SK-N-SH treated with all-trans-retinoic acid at 6 μM for 48 hours (cell line): ENCODE data around the gene OXTR.
A peak's percentile ranks its signal among the peaks of the same experiment; 100 is the strongest.

Experiments used
- ATAC-seq: fragments of 200-7000 bp; cut with Tn5 transposase; 3 replicates; pipeline ENCODE4 v1.9.1; 2020; ENCODE audit warnings: mild to moderate bottlenecking, moderate library complexity
- ARNTL ChIP-seq: fragments of 450-650 bp; formaldehyde crosslinking; IDR thresholded peaks from 2 replicates; pipeline ENCODE4 v1.5.0; 2020; ENCODE audit warnings: low read depth, mild to moderate bottlenecking, moderate library complexity, borderline replicate concordance
- BACH2 ChIP-seq: fragments of 250-450 bp; sonication (Bioruptor Pico); IDR thresholded peaks from 2 replicates; pipeline ENCODE4 v1.9.0; 2021; ENCODE audit warnings: mild to moderate bottlenecking, borderline replicate concordance
- CREB5 ChIP-seq: fragments of 250-450 bp; sonication (Bioruptor Pico); IDR thresholded peaks from 2 replicates; pipeline ENCODE4 v1.5.1; 2020; ENCODE audit warnings: low read depth, mild to moderate bottlenecking, moderate library complexity
- CSDC2 ChIP-seq: fragments of 250-450 bp; sonication (Bioruptor Pico); IDR thresholded peaks from 2 replicates; pipeline ENCODE4 v1.5.0; 2020; ENCODE audit warnings: mild to moderate bottlenecking, moderate library complexity
- ESRRG ChIP-seq: fragments of 250-450 bp; sonication (Bioruptor Pico); IDR thresholded peaks from 2 replicates; pipeline ENCODE4 v1.6.1; 2021; ENCODE audit warnings: mild to moderate bottlenecking
- GLIS3 ChIP-seq: fragments of 250-450 bp; sonication (Bioruptor Pico); IDR thresholded peaks from 2 replicates; pipeline ENCODE4 v1.5.0; 2020; ENCODE audit warnings: mild to moderate bottlenecking, moderate library complexity
- ISL1 ChIP-seq: fragments of 250-450 bp; sonication (Bioruptor Pico); IDR thresholded peaks from 2 replicates; pipeline ENCODE4 v2.1.2; 2022; ENCODE audit warnings: mild to moderate bottlenecking, moderate library complexity
- OSR1 ChIP-seq: fragments of 250-450 bp; sonication (Bioruptor Pico); IDR thresholded peaks from 2 replicates; pipeline ENCODE4 v1.8.0; 2022; ENCODE audit warnings: moderate library complexity, mild to moderate bottlenecking, inconsistent platforms
- PATZ1 ChIP-seq: fragments of 250-450 bp; sonication (Bioruptor Pico); IDR thresholded peaks from 2 replicates; pipeline ENCODE4 v1.8.0; 2020; ENCODE audit warnings: mild to moderate bottlenecking, moderate library complexity, borderline replicate concordance
- POU6F1 ChIP-seq: fragments of 250-450 bp; sonication (Bioruptor Pico); IDR thresholded peaks from 2 replicates; pipeline ENCODE4 v1.8.0; 2021; ENCODE audit warnings: low read depth, mild to moderate bottlenecking, moderate library complexity, borderline replicate concordance
- PPARA ChIP-seq: fragments of 250-450 bp; sonication (Bioruptor Pico); IDR thresholded peaks from 2 replicates; pipeline ENCODE4 v1.5.0; 2020; ENCODE audit warnings: mild to moderate bottlenecking, borderline replicate concordance
- RARB ChIP-seq: fragments of 250-450 bp; sonication (Bioruptor Pico); IDR thresholded peaks from 2 replicates; pipeline ENCODE4 v1.8.0; 2021; ENCODE audit warnings: mild to moderate bottlenecking, moderate library complexity
- SNAI2 ChIP-seq: fragments of 250-450 bp; sonication (Bioruptor Pico); IDR thresholded peaks from 2 replicates; pipeline ENCODE4 v1.5.0; 2020; ENCODE audit warnings: mild to moderate bottlenecking, moderate library complexity
- TCF4 ChIP-seq: fragments of 250-450 bp; sonication (Bioruptor Pico); IDR thresholded peaks from 2 replicates; pipeline ENCODE4 v1.8.0; 2021; ENCODE audit warnings: mild to moderate bottlenecking, moderate library complexity, borderline replicate concordance
- TOX ChIP-seq: fragments of 250-450 bp; sonication (Bioruptor Pico); IDR thresholded peaks from 2 replicates; pipeline ENCODE4 v1.8.0; 2021; ENCODE audit warnings: mild to moderate bottlenecking, moderate library complexity, borderline replicate concordance
- TSHZ2 ChIP-seq: fragments of 250-450 bp; sonication (Bioruptor Pico); IDR thresholded peaks from 2 replicates; pipeline ENCODE4 v1.5.0; 2020; ENCODE audit warnings: mild to moderate bottlenecking, moderate library complexity
- ZC3H10 ChIP-seq: fragments of 250-450 bp; sonication (Bioruptor Pico); IDR thresholded peaks from 2 replicates; pipeline ENCODE4 v1.5.1; 2021; ENCODE audit warnings: mild to moderate bottlenecking, moderate library complexity
- ZFP3 ChIP-seq: fragments of 250-450 bp; sonication (Bioruptor Pico); IDR thresholded peaks from 2 replicates; pipeline ENCODE4 v1.5.0; 2020; ENCODE audit warnings: mild to moderate bottlenecking, moderate library complexity
- ZFP30 ChIP-seq: fragments of 450-650 bp; formaldehyde crosslinking; IDR thresholded peaks from 2 replicates; pipeline ENCODE4 v1.5.0; 2022; ENCODE audit warnings: mild to moderate bottlenecking, moderate library complexity
- ZNF70 ChIP-seq: fragments of 450-650 bp; formaldehyde crosslinking; IDR thresholded peaks from 2 replicates; pipeline ENCODE4 v1.5.0; 2020; ENCODE audit warnings: mild to moderate bottlenecking, moderate library complexity
- ZNF8 ChIP-seq: fragments of 450-650 bp; formaldehyde crosslinking; IDR thresholded peaks from 2 replicates; pipeline ENCODE4 v1.5.0; 2020; ENCODE audit warnings: mild to moderate bottlenecking, moderate library complexity

OXTR gene

GRCh38 chr3:8793242-8793641 is 23.8 kb upstream of the OXTR start:
- peak; percentile 77 for ATAC-seq

GRCh38 chr3:8790529-8790928 is 21.1 kb upstream of the OXTR start:
- TF ChIP-seq ESRRG (CRISPR knock-in tag) (no peak), PPARA (CRISPR knock-in tag) (no peak), RARB (CRISPR knock-in tag) (no peak), OSR1 (CRISPR knock-in tag) (no peak), PATZ1 (no peak)
- ATAC-seq, result no peak

More at GRCh38 chr3:8793242-8793641, 23.8 kb upstream of the OXTR start:
- TF ChIP-seq ZFP3 (CRISPR knock-in tag) (0 out of 2 replicates have a peak, but pooled peaks have one; percentile 15), SNAI2 (CRISPR knock-in tag) (no peak), BACH2 (no peak), CSDC2 (CRISPR knock-in tag) (no peak), PPARA (CRISPR knock-in tag) (no peak), POU6F1 (CRISPR knock-in tag) (no peak), TCF4 (peak; percentile 53; the same call in 1 of the 2 replicates), TSHZ2 (CRISPR knock-in tag) (peak; percentile 87), ZNF70 (CRISPR knock-in tag) (no peak)

GRCh38 chr3:8784676-8785435 is 15.4 kb upstream of the OXTR start:
- TF ChIP-seq TCF4 (peak; percentile 67), GLIS3 (CRISPR knock-in tag) (no peak)
- peak; percentile 36; the same call in 1 of the 3 replicates for ATAC-seq

- TF ChIP-seq OSR1 (CRISPR knock-in tag) (no peak), ZNF8 (CRISPR knock-in tag) (no peak), ZFP30 (CRISPR knock-in tag) (no peak), PATZ1 (no peak), ARNTL (CRISPR knock-in tag) (no peak), BACH2 (no peak), TOX (CRISPR knock-in tag) (no peak), CSDC2 (CRISPR knock-in tag) (no peak), CREB5 (CRISPR knock-in tag) (no peak), ISL1 (CRISPR knock-in tag) (no peak), ZC3H10 (CRISPR knock-in tag) (no peak), GLIS3 (CRISPR knock-in tag) (no peak)
- ATAC-seq, result no peak
These were observed 10.9 kb upstream of the OXTR start for GRCh38 chr3:8780279-8780678.
